Fibroblast of mammary gland (primary cell): ENCODE measurements around the gene GPR176.

ENCODE experiments used
- DNase-seq: peaks from one replicate; pipeline ENCODE4 v3.0.0-alpha.2; 2010; ENCODE audit warnings: low read depth
- H3K4me3 ChIP-seq: 2 replicates; pipeline ENCODE4 v1.5.1; 2011; ENCODE audit warnings: low read depth, mild to moderate bottlenecking, low read length, moderate library complexity; ENCODE audit not compliant: control insufficient read depth
- TF ChIP-seq, protein P1 (sequence below): conservative IDR thresholded peaks from 2 replicates; pipeline ENCODE4 v1.5.1; 2011; ENCODE audit warnings: low read depth, low read length, inconsistent platforms; ENCODE audit not compliant: control insufficient read depth, insufficient read depth

GPR176 gene

DNA sequence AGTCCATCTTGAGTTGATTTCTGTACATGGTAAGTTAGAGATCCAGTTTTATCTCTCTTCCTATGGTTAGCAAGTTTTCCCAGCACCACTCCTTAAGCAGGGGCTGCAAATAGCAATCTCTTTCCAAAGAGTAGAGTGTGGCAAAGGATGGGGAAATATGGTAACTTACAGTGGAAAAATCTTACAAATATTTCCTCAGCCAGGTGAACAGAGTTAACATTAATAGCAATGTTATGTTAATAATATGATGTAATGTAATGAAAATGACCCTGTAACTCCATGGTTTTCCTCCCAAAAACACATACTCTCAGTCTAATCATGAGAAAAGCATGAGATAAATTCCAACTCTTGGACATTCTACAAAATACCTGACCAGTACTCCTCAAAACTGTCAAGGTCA lies 167.8 kb downstream of the GPR176 start:
- TF ChIP-seq, protein P1, sequence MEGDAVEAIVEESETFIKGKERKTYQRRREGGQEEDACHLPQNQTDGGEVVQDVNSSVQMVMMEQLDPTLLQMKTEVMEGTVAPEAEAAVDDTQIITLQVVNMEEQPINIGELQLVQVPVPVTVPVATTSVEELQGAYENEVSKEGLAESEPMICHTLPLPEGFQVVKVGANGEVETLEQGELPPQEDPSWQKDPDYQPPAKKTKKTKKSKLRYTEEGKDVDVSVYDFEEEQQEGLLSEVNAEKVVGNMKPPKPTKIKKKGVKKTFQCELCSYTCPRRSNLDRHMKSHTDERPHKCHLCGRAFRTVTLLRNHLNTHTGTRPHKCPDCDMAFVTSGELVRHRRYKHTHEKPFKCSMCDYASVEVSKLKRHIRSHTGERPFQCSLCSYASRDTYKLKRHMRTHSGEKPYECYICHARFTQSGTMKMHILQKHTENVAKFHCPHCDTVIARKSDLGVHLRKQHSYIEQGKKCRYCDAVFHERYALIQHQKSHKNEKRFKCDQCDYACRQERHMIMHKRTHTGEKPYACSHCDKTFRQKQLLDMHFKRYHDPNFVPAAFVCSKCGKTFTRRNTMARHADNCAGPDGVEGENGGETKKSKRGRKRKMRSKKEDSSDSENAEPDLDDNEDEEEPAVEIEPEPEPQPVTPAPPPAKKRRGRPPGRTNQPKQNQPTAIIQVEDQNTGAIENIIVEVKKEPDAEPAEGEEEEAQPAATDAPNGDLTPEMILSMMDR: no peak
- no peak overlapping the region for H3K4me3 ChIP-seq
- DNase-seq: no peak
